Activated CD8-positive, alpha-beta memory T cell treated with anti-CD3 and anti-CD28 coated beads for 36 hours (primary cell): ENCODE measurements around the gene SLC45A1. TPM values are rescaled to one million over a fixed set of nuclear protein-coding genes. Genes with fewer than 3 reads are reported as not detected.
"Not testable (repeated sequence)": the region's sequence is repeated elsewhere in the genome, so short reads cannot be mapped to it uniquely, and the experiment has no call there.

ENCODE experiments used
- CTCF ChIA-PET: fragments of 350-600 bp; sonication (Branson Sonifier 250); formaldehyde crosslinking; loops from one replicate; lab custom pipeline; 2021; ENCODE audit warnings: antibody characterized with exemption; lab: Charles Lee
- POLR2A ChIA-PET: fragments of 350-600 bp; sonication (Branson Sonifier 250); formaldehyde crosslinking; loops from one replicate; lab custom pipeline; 2021; ENCODE audit warnings: antibody characterized with exemption; lab: Charles Lee
- total RNA-seq, 2 experiments: library from RNA; stranded (reverse); gene quantifications; one replicate each; pipeline ENCODE4 v1.2.3, GENCODE V29; 2021

SLC45A1 gene
- total RNA-seq = under 1 TPM; 0.48 to 0.50 TPM

GRCh38 chr1:8317647-8318381 is at the start of gene SLC45A1:
TSS of gene SLC45A1 (plus strand) at chr1:8318114. CDS start at chr1:8324330, 6,216 bp downstream.
- CTCF ChIA-PET = interaction anchor here (1.5 kb wide), 1 partner anchor 31 kb away, joined by 4 read pairs; no protein-coding TSS in a partner anchor
- POLR2A ChIA-PET = no interaction called here

- CTCF ChIA-PET = interaction anchor here (0.7 to 1.3 kb wide), 3 partner anchors 73 to 585 kb away, joined by 3 to 6 read pairs (median 3); no protein-coding TSS in a partner anchor
Observed at GRCh38 chr1:8273036-8273435, 44.9 kb upstream of the SLC45A1 start.

GRCh38 chr1:8274352-8274751 is 43.6 kb upstream of the SLC45A1 start:
- ChIA-PET CTCF (interaction anchor here (1.3 kb wide), 1 partner anchor 243 kb away, joined by 3 read pairs; no protein-coding TSS in a partner anchor), POLR2A (interaction anchor here (0.6 kb wide), 1 partner anchor 215 kb away, joined by 3 read pairs; no protein-coding TSS in a partner anchor)

More at GRCh38 chr1:8273036-8273435, 44.9 kb upstream of the SLC45A1 start:
- POLR2A ChIA-PET = no interaction called here

GRCh38 chr1:8276173-8276914 is 41.6 kb upstream of the SLC45A1 start:
- POLR2A ChIA-PET = no interaction called here

GRCh38 chr1:8276932-8277331 is 41.0 kb upstream of the SLC45A1 start:
- CTCF ChIA-PET = interaction anchor here (0.6 kb wide), 1 partner anchor 566 kb away, joined by 3 read pairs; no protein-coding TSS in a partner anchor

More at GRCh38 chr1:8276173-8276914, 41.6 kb upstream of the SLC45A1 start:
- CTCF ChIA-PET = interaction anchor here (0.6 kb wide), 1 partner anchor 566 kb away, joined by 3 read pairs; no protein-coding TSS in a partner anchor

GRCh38 chr1:8278677-8279076 is 39.2 kb upstream of the SLC45A1 start:
- CTCF ChIA-PET = interaction anchor here (0.8 kb wide), 1 partner anchor 26 kb away, joined by 3 read pairs; no protein-coding TSS in a partner anchor

More at GRCh38 chr1:8276932-8277331, 41.0 kb upstream of the SLC45A1 start:
- POLR2A ChIA-PET = no interaction called here

GRCh38 chr1:8281843-8282509 is 35.9 kb upstream of the SLC45A1 start:
- CTCF ChIA-PET = no interaction called here
- POLR2A ChIA-PET = no interaction called here

More at GRCh38 chr1:8278677-8279076, 39.2 kb upstream of the SLC45A1 start:
- POLR2A ChIA-PET = not testable (repeated sequence)

- CTCF ChIA-PET = no interaction called here
- POLR2A ChIA-PET = interaction anchor here (0.5 kb wide), 1 partner anchor 534 kb away, joined by 3 read pairs; the partner anchor contains the start of gene RERE
Observed at GRCh38 chr1:8283058-8283884, 34.6 kb upstream of the SLC45A1 start.

GRCh38 chr1:8284127-8284526 is 33.8 kb upstream of the SLC45A1 start:
- ChIA-PET POLR2A (no interaction called here), CTCF (no interaction called here)

- CTCF ChIA-PET = no interaction called here
- POLR2A ChIA-PET = no interaction called here
Observed at GRCh38 chr1:8285103-8285502, 32.8 kb upstream of the SLC45A1 start.

GRCh38 chr1:8285965-8286364 is 31.9 kb upstream of the SLC45A1 start:
- CTCF ChIA-PET = no interaction called here

GRCh38 chr1:8293118-8293517 is 24.8 kb upstream of the SLC45A1 start:
- ChIA-PET CTCF (no interaction called here), POLR2A (no interaction called here)

More at GRCh38 chr1:8285965-8286364, 31.9 kb upstream of the SLC45A1 start:
- POLR2A ChIA-PET = no interaction called here

GRCh38 chr1:8293641-8294169 is 24.2 kb upstream of the SLC45A1 start:
- ChIA-PET CTCF (no interaction called here), POLR2A (no interaction called here)

- POLR2A ChIA-PET = no interaction called here
- CTCF ChIA-PET = no interaction called here
Observed at GRCh38 chr1:8294170-8294697, 23.7 kb upstream of the SLC45A1 start.

GRCh38 chr1:8297245-8297644 is 20.7 kb upstream of the SLC45A1 start:
- POLR2A ChIA-PET = no interaction called here
- CTCF ChIA-PET = no interaction called here

GRCh38 chr1:8299963-8300362 is 18.0 kb upstream of the SLC45A1 start:
- ChIA-PET POLR2A (no interaction called here), CTCF (no interaction called here)

- POLR2A ChIA-PET = no interaction called here
- CTCF ChIA-PET = interaction anchor here (1.0 kb wide), 1 partner anchor 287 kb away, joined by 3 read pairs; no protein-coding TSS in a partner anchor
Observed at GRCh38 chr1:8302081-8302956, 15.6 kb upstream of the SLC45A1 start.
